ENCODE results near the gene NEMP2.

GRCh38 chr2:190497428-190497827, 37.1 kb downstream of the NEMP2 start:
- TF ChIP-seq CTCF (IDR thresholded peaks at IDR 0.05): no peak
- TF ChIP-seq, protein P1, sequence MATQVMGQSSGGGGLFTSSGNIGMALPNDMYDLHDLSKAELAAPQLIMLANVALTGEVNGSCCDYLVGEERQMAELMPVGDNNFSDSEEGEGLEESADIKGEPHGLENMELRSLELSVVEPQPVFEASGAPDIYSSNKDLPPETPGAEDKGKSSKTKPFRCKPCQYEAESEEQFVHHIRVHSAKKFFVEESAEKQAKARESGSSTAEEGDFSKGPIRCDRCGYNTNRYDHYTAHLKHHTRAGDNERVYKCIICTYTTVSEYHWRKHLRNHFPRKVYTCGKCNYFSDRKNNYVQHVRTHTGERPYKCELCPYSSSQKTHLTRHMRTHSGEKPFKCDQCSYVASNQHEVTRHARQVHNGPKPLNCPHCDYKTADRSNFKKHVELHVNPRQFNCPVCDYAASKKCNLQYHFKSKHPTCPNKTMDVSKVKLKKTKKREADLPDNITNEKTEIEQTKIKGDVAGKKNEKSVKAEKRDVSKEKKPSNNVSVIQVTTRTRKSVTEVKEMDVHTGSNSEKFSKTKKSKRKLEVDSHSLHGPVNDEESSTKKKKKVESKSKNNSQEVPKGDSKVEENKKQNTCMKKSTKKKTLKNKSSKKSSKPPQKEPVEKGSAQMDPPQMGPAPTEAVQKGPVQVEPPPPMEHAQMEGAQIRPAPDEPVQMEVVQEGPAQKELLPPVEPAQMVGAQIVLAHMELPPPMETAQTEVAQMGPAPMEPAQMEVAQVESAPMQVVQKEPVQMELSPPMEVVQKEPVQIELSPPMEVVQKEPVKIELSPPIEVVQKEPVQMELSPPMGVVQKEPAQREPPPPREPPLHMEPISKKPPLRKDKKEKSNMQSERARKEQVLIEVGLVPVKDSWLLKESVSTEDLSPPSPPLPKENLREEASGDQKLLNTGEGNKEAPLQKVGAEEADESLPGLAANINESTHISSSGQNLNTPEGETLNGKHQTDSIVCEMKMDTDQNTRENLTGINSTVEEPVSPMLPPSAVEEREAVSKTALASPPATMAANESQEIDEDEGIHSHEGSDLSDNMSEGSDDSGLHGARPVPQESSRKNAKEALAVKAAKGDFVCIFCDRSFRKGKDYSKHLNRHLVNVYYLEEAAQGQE (IDR thresholded peaks at IDR 0.05; ENCODE audit: insufficient read depth in 1 of 2, low read depth in 2 of 2, low read length in 1 of 2): no peak
- TF ChIP-seq POLR2AphosphoS5 (IDR thresholded peaks at IDR 0.05; ENCODE audit: low read depth, low read length): no peak

Data from Panc1 (cell line).